Measurements from ENCODE around the gene WWOX. TPM values are rescaled to one million over a fixed set of nuclear protein-coding genes. Genes with fewer than 3 reads are reported as not detected.

WWOX gene
- total and polyA plus RNA-seq, 2 of the 4 experiments (the other 2 are of a cell fraction), result 2.7 to 5.4 TPM

DNA sequence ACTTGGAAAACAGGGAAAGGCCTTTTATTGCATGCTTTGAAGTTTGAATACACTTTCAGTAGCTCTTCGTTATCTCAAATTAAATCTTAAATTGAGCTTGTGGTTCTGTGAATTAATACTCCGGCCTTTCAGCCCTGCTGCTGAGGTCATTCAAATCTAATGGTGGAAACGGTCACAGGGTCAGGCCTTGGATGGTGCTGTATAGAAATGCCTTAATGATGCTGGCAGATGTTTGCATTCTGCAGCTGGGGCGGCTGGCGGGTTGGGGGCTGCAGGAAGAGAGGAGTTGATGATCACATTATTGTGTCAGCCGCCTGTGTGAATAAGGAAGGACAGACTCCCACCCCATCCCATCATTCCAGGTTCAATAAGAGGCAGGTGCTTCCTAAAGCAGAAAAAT, 723.6 kb downstream of the WWOX start:
- Histone ChIP-seq H3K18ac (ENCODE audit: low read depth, low read length) (no peak overlapping the region), H3K23ac (ENCODE audit: low read depth, low read length) (no peak overlapping the region), H3K4ac (ENCODE audit: low read depth, low read length) (no peak overlapping the region), H2BK5ac (ENCODE audit: low read depth, low read length, poor library complexity, severe bottlenecking) (no peak overlapping the region), H3K9me3 (ENCODE audit: control insufficient read depth, insufficient read depth, low read length) (peaks cover 36% of the 10 kb centered on the region), H3K4me2 (ENCODE audit: low read depth, low read length) (no peak overlapping the region), H3K27ac (ENCODE audit: insufficient read depth, low read length) (no peak overlapping the region), H2AFZ (replicated peaks; ENCODE audit: low read length, poor library complexity) (no peak overlapping the region), H3K4me3 (ENCODE audit: insufficient read depth, low read depth, low read length) (no peak overlapping the region), H2AK5ac (ENCODE audit: low read depth, low read length) (no peak overlapping the region), H2BK15ac (ENCODE audit: low read depth, low read length) (no peak overlapping the region), H3K79me1 (ENCODE audit: low read depth in 1 of 2, low read length in 2 of 2) (no peaks in the 10 kb centered on the region), H4K91ac (ENCODE audit: insufficient read depth, low read depth, low read length) (no peak overlapping the region), H2BK20ac (ENCODE audit: low read depth, low read length) (no peak overlapping the region), H3K36me3 (ENCODE audit: control insufficient read depth, insufficient read depth, low read length) (no peaks in the 10 kb centered on the region), H3K9me1 (ENCODE audit: insufficient read depth, low read length) (no peaks in the 10 kb centered on the region), H3K27me3 (ENCODE audit: control insufficient read depth, insufficient read depth, low read length) (no peaks in the 10 kb centered on the region), H4K8ac (ENCODE audit: low read depth in 2 of 2, low read length in 2 of 2) (no peak overlapping the region), H2AK9ac (replicated peaks; ENCODE audit: low read depth, low read length, poor library complexity) (no peak overlapping the region), H3K4me1 (ENCODE audit: control insufficient read depth, insufficient read depth, low read length) (no peaks in the 10 kb centered on the region), H3K56ac (ENCODE audit: extremely low read depth, insufficient read depth, low read length) (no peak overlapping the region), H4K20me1 (ENCODE audit: insufficient read depth, low read length) (no peaks in the 10 kb centered on the region), H2BK120ac (ENCODE audit: low read depth, low read length) (no peak overlapping the region), H4K5ac (ENCODE audit: low read depth, low read length) (no peak overlapping the region), H3K9ac (ENCODE audit: low read depth, low read length) (no peak overlapping the region), H3K14ac (replicated peaks; ENCODE audit: low read depth, low read length) (no peak overlapping the region)
- intact Hi-C loops (cut with micrococcal nuclease) (no loop called here), dilution Hi-C loops (cut with HindIII; ENCODE audit: low sequenced_read_pairs, unreplicated experiment) (no loop called here), in situ Hi-C loops (cut with MboI; ENCODE audit: low sequenced_read_pairs) (no loop called here)
- BruUV-seq (replicated peaks), result no TSS peak
- POLR2A ChIA-PET (ENCODE audit: unreplicated experiment), result no interaction called here
- DNase-seq, result no peak
- TF ChIP-seq RAD21 (IDR thresholded peaks at IDR 0.05; ENCODE audit: low read length) (no peak), CEBPB (IDR thresholded peaks at IDR 0.05; ENCODE audit: low read depth, low read length) (no peak), RCOR1 (IDR thresholded peaks at IDR 0.05; ENCODE audit: insufficient replicate concordance, low read length) (no peak)
- no CpG with 5 or more reads among the region's 6 CpGs for WGBS, 2 experiments (ENCODE audit: extremely low coverage in 2 of 2, insufficient read length in 1 of 2)
- CTCF ChIA-PET, result no interaction called here
- ATAC-seq (ENCODE audit: low read depth), result no peak
